PC-9 (cell line): Measurements from ENCODE around the gene CALM3. TPM values are rescaled to one million over a fixed set of nuclear protein-coding genes. Genes with fewer than 3 reads are reported as not detected.
"Not testable (repeated sequence)": the region's sequence is repeated elsewhere in the genome, so short reads cannot be mapped to it uniquely, and the experiment has no call there.

Source experiments
- BruUV-seq: library from RNA; stranded (reverse); fragments of 400-500 nt; replicated peaks from 2 replicates; lab custom pipeline; 2021; lab: Mats Ljungman, UMichigan
- CTCF ChIA-PET: fragments of 300-600 bp; sonication (Branson Sonifier 250); formaldehyde crosslinking; loops from one replicate; lab custom pipeline; 2022; ENCODE audit warnings: antibody characterized with exemption; lab: Charles Lee
- POLR2A ChIA-PET: fragments of 300-600 bp; sonication (Branson Sonifier 250); formaldehyde crosslinking; loops from one replicate; lab custom pipeline; 2022; ENCODE audit warnings: antibody characterized with exemption; ENCODE audit not compliant: unreplicated experiment; lab: Charles Lee
- DNase-seq, 2 experiments: peaks; one replicate each; pipeline versions ENCODE4 v3.0.0 to v3.0.0-alpha.2; 2015 to 2022; ENCODE audit warnings: mixed read lengths in 1 of 2
- H2AFZ ChIP-seq: fragments of 200-600 bp; sonication (generic); 2 replicates; pipeline ENCODE4 v1.8.1; 2017; ENCODE audit warnings: antibody characterized with exemption
- H3F3A ChIP-seq: fragments of 200-600 bp; sonication (generic); 2 replicates; pipeline ENCODE4 v1.8.1; 2017; ENCODE audit warnings: antibody characterized with exemption, mild to moderate bottlenecking, low read depth; ENCODE audit not compliant: insufficient read depth
- H3K27ac ChIP-seq: fragments of 200-600 bp; sonication (generic); 2 replicates; pipeline ENCODE4 v1.6.1; 2016; ENCODE audit warnings: mixed run types
- H3K27me3 ChIP-seq: fragments of 200-600 bp; sonication (generic); 2 replicates; pipeline ENCODE4 v1.6.1; 2016; ENCODE audit warnings: low read depth, mixed run types; ENCODE audit not compliant: insufficient read depth
- H3K36me3 ChIP-seq: fragments of 200-600 bp; sonication (generic); 2 replicates; pipeline ENCODE4 v1.6.1; 2016; ENCODE audit warnings: low read depth, mixed run types
- H3K4me1 ChIP-seq: fragments of 200-600 bp; sonication (generic); replicated peaks from 2 replicates; pipeline ENCODE4 v1.6.1; 2016; ENCODE audit warnings: mixed run types; ENCODE audit not compliant: insufficient read depth
- H3K4me2 ChIP-seq: fragments of 200-600 bp; sonication (generic); 2 replicates; pipeline ENCODE4 v1.6.1; 2017; ENCODE audit warnings: mixed run types
- H3K4me3 ChIP-seq: fragments of 200-600 bp; sonication (generic); 2 replicates; pipeline ENCODE4 v1.6.1; 2016; ENCODE audit warnings: mixed run types
- H3K79me2 ChIP-seq: fragments of 200-600 bp; sonication (generic); 2 replicates; pipeline ENCODE4 v1.6.1; 2017; ENCODE audit warnings: low read depth, mixed run types
- H3K9me2 ChIP-seq: fragments of 200-600 bp; sonication (generic); 2 replicates; pipeline ENCODE4 v1.8.1; 2017; ENCODE audit warnings: mild to moderate bottlenecking; ENCODE audit not compliant: insufficient read depth
- H3K9me3 ChIP-seq: fragments of 200-600 bp; sonication (generic); 2 replicates; pipeline ENCODE4 v1.8.1; 2016; ENCODE audit warnings: low read depth; ENCODE audit not compliant: insufficient read depth
- H4K20me1 ChIP-seq: fragments of 200-600 bp; sonication (generic); 2 replicates; pipeline ENCODE4 v1.8.1; 2017; ENCODE audit not compliant: insufficient read depth
- EZH2 ChIP-seq: fragments of 200-600 bp; sonication (generic); IDR thresholded peaks from 2 replicates; pipeline ENCODE4 v1.8.0; 2017; ENCODE audit warnings: antibody characterized with exemption, low read depth
- intact Hi-C: fragments of 100-400 bp; cut with micrococcal nuclease; formaldehyde crosslinking; loops from one replicate; pipeline ENCODE4 v1.10.0; 2022; ENCODE audit not compliant: unreplicated experiment
- total RNA-seq: library from RNA; stranded (reverse); gene quantifications from 2 replicates; pipeline ENCODE4 v1.2.3, GENCODE V29; 2021
- TF ChIP-seq, protein P1 (sequence below): fragments of 200-600 bp; sonication (generic); conservative IDR thresholded peaks from 2 replicates; pipeline ENCODE4 v1.6.1; 2017; ENCODE audit warnings: mixed run types, antibody characterized with exemption, mild to moderate bottlenecking, moderate library complexity

CALM3 gene
- total RNA-seq, 1 experiment from 2014 or later, result 239 TPM

DNA sequence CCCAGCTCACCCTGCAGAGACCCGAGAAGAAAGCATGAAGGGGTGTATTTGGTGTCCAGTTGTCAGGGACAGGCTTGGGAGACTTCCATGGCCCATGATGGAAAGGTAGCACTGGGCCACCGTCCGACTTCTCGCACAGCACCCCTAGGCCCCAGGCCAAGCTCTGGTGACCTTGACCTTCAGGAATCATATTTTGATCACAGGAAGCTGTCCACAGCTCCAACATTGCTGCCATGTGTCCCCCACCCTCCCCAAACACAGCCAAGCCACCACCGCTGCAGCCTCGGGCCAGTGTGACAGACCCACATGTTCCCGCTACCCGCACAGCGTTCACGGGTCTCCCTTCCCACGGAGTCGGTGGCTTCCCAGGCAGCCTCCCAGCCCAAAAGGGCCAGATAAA is 24.6 kb downstream of the CALM3 start:
- ChIA-PET CTCF (no interaction called here), POLR2A (no interaction called here)
- Histone ChIP-seq H3K27me3 (0 out of 2 replicates have a peak, but pooled peaks cover 4% of the 10 kb centered on the region), H3K9me2 (no peaks in the 10 kb centered on the region), H3K79me2 (no peaks in the 10 kb centered on the region), H3K36me3 (no peaks in the 10 kb centered on the region), H3K4me3 (no peak overlapping the region), H2AFZ (no peak overlapping the region), H3K27ac (no peak overlapping the region), H3K9me3 (no peaks in the 10 kb centered on the region), H3K4me1 (peaks cover 5% of the 10 kb centered on the region; the same call in 1 of the 2 replicates), H4K20me1 (no peaks in the 10 kb centered on the region), H3K4me2 (no peak overlapping the region), H3F3A (peaks cover 7% of the 10 kb centered on the region; the same call in 1 of the 2 replicates)
- intact Hi-C loops, result no loop called here
- no TSS peak for BruUV-seq
- DNase-seq, result no peak
- TF ChIP-seq, protein P1, sequence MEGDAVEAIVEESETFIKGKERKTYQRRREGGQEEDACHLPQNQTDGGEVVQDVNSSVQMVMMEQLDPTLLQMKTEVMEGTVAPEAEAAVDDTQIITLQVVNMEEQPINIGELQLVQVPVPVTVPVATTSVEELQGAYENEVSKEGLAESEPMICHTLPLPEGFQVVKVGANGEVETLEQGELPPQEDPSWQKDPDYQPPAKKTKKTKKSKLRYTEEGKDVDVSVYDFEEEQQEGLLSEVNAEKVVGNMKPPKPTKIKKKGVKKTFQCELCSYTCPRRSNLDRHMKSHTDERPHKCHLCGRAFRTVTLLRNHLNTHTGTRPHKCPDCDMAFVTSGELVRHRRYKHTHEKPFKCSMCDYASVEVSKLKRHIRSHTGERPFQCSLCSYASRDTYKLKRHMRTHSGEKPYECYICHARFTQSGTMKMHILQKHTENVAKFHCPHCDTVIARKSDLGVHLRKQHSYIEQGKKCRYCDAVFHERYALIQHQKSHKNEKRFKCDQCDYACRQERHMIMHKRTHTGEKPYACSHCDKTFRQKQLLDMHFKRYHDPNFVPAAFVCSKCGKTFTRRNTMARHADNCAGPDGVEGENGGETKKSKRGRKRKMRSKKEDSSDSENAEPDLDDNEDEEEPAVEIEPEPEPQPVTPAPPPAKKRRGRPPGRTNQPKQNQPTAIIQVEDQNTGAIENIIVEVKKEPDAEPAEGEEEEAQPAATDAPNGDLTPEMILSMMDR, result no peak
- TF ChIP-seq EZH2, result no peak

DNA sequence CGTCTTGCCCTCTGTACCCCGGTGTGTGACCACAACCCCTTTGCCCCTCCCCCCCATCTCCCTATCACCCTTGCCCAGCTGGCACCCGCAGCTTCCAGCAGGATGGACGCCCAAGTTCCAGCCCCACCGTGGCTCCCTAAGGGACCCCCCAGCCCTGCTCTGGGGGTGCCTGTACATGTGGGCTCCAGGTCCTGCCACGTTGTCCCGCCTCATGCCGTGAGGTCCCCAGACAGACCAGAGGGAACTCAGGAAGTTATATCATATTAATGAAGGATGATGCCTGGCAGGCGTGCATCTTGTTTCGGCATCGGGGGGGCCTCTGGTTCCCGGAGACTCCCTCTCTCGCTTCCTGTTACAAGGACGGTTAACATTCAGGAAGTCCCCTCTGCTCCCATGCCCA is 25.3 kb downstream of the CALM3 start:
- no peak overlapping the region for H3K4me2 ChIP-seq

DNA sequence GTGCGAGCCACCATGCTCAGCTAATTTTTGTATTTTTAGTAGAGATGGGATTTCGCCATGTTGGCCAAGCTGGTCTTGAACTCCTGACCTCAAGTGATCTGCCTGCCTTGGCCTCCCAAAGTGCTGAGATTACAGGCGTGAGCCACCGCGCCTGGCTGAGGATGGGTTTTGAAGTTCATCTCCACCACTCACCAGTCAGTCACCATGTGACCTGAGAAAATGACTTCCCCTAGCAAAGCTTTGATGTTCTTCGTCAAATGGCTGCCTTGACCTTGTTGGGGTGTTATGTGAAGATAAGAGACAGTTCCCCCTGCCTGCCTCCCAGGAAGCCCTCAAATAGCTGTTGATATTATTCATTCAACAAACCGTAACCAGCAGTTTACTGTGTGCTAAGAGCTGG is 27.8 kb downstream of the CALM3 start:
- DNase-seq, H3F3A ChIP-seq, H4K20me1 ChIP-seq, POLR2A ChIA-PET, H3K9me3 ChIP-seq, H3K79me2 ChIP-seq, BruUV-seq, H3K9me2 ChIP-seq, H3K4me3 ChIP-seq, intact Hi-C loops, H3K36me3 ChIP-seq, H3K4me2 ChIP-seq, H3K27ac ChIP-seq, H2AFZ ChIP-seq: not testable (repeated sequence)
- CTCF ChIA-PET, result interaction anchor here (0.5 to 0.6 kb wide), 2 partner anchors 29 to 120 kb away, joined by 4 to 11 read pairs; no protein-coding TSS in a partner anchor
- Histone ChIP-seq H3K4me1 (peaks cover 13% of the 10 kb centered on the region), H3K27me3 (peaks cover 33% of the 10 kb centered on the region)

More for the DNA sequence above, 25.3 kb downstream of the CALM3 start:
- ChIA-PET POLR2A (no interaction called here), CTCF (no interaction called here)
- Histone ChIP-seq H3K36me3 (no peaks in the 10 kb centered on the region), H2AFZ (no peak overlapping the region), H3K4me3 (no peak overlapping the region), H3K9me2 (no peaks in the 10 kb centered on the region), H3K27me3 (peaks cover 11% of the 10 kb centered on the region), H3K79me2 (no peaks in the 10 kb centered on the region), H3K4me1 (peaks cover 5% of the 10 kb centered on the region; the same call in 1 of the 2 replicates), H4K20me1 (no peaks in the 10 kb centered on the region), H3F3A (peaks cover 7% of the 10 kb centered on the region; the same call in 1 of the 2 replicates), H3K9me3 (no peaks in the 10 kb centered on the region), H3K27ac (no peak overlapping the region)
- TF ChIP-seq EZH2, result no peak
- TF ChIP-seq, protein P1, result no peak
- BruUV-seq, result no TSS peak
- intact Hi-C loops, result no loop called here
- DNase-seq, result no peak

DNA sequence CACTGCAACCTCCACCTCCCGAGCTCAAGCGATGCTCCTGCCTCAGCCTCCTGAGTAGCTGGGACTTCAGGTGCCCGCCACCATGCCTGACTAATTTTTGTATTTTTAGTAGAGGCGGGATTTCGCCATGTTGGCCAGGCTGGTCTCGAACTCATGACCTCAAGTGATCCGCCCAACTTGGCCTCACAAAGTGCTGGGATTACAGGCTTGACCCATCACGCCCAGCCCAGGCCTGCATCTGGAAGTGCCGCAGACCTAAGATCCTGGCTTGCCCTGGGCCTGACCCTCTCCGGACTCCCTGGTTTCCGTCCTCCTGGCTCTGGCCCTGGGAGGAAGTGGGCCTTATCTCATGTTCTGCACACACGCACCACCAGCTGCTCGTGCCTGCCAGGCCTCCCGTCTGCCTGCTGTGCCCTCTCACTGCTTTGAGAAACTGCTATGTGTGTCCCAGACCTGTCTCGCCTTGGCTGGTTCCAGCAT is 28.5 kb downstream of the CALM3 start:
- ChIA-PET CTCF (interaction anchor here (0.6 to 1.0 kb wide), 2 partner anchors 19 to 29 kb away, joined by 4 to 5 read pairs; no protein-coding TSS in a partner anchor), POLR2A (no interaction called here)
- Histone ChIP-seq H3K27ac (no peak overlapping the region), H3K9me2 (no peaks in the 10 kb centered on the region), H2AFZ (no peak overlapping the region), H3K4me2 (no peak overlapping the region), H3K27me3 (peaks cover 35% of the 10 kb centered on the region), H3K79me2 (no peaks in the 10 kb centered on the region), H3F3A (peaks cover 7% of the 10 kb centered on the region; the same call in 1 of the 2 replicates), H3K4me1 (peaks cover 13% of the 10 kb centered on the region), H4K20me1 (no peaks in the 10 kb centered on the region), H3K36me3 (no peaks in the 10 kb centered on the region), H3K9me3 (no peaks in the 10 kb centered on the region), H3K4me3 (no peak overlapping the region)
- intact Hi-C loops, result no loop called here
- TF ChIP-seq, protein P1, result no peak
- no peak for TF ChIP-seq EZH2
- no peak for DNase-seq
- no TSS peak for BruUV-seq
